NT2/D1 (cell line): Measurements from ENCODE around the gene CDK15.

Experiments used
- SUZ12 ChIP-seq: IDR thresholded peaks from 2 replicates; pipeline ENCODE4 v1.6.1; 2011; ENCODE audit not compliant: insufficient read length, insufficient read depth; ENCODE audit errors: extremely low read depth
- YY1 ChIP-seq: IDR thresholded peaks from 2 replicates; pipeline ENCODE4 v1.6.1; 2011; ENCODE audit not compliant: insufficient read length, insufficient read depth
- ZNF274 ChIP-seq: IDR thresholded peaks from 2 replicates; pipeline ENCODE4 v1.6.1; 2011; ENCODE audit warnings: mild to moderate bottlenecking, low read depth, low read length

DNA sequence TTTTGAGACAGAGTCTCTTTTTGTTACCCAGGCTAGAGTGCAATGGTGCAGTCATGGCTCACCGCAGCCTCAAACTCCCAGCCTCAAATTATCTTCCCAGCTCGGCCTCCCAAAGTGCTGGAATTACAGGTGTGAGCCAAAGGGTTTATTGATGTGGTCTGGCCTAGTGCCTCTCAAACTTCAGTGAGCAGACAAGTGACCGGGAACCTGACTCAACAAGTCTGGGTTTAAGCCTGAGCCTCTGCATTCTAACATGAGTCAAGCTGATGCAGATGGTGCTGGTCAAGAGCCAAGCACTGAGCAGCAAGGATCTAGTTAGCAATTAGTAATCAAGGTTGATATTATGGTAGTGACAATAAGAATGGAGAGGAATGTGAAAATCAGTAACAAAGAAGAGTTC lies 21.3 kb downstream of the CDK15 start:
- TF ChIP-seq ZNF274 = no peak
- TF ChIP-seq YY1 = no peak
- no peak for TF ChIP-seq SUZ12
